Activated naive CD4-positive, alpha-beta T cell treated with anti-CD3 and anti-CD28 coated beads for 36 hours (primary cell): ENCODE measurements around the gene GLIPR2. TPM values are rescaled to one million over a fixed set of nuclear protein-coding genes. Genes with fewer than 3 reads are reported as not detected.

ENCODE experiments used
- CTCF ChIA-PET: fragments of 350-600 bp; sonication (Branson Sonifier 250); formaldehyde crosslinking; loops from one replicate; lab custom pipeline; 2021; ENCODE audit warnings: antibody characterized with exemption; lab: Charles Lee
- DNase-seq: peaks from one replicate; pipeline ENCODE4 v3.0.0-alpha.2; 2020
- H3K27ac Mint-ChIP-seq: one replicate; pipeline ENCODE4 v1.8.0; 2021; ENCODE audit warnings: mild to moderate bottlenecking, mixed read lengths
- H3K27me3 Mint-ChIP-seq: one replicate; pipeline ENCODE4 v1.8.0; 2021; ENCODE audit warnings: low read depth, mixed read lengths
- H3K36me3 Mint-ChIP-seq: one replicate; pipeline ENCODE4 v1.8.0; 2021; ENCODE audit warnings: low read depth, mixed read lengths
- H3K4me1 Mint-ChIP-seq: one replicate; pipeline ENCODE4 v1.8.0; 2021; ENCODE audit warnings: low read depth, mixed read lengths
- H3K4me3 Mint-ChIP-seq: one replicate; pipeline ENCODE4 v1.8.0; 2021; ENCODE audit warnings: mild to moderate bottlenecking, moderate library complexity, mixed read lengths
- H3K9me3 Mint-ChIP-seq: one replicate; pipeline ENCODE4 v1.8.0; 2021; ENCODE audit warnings: mixed read lengths
- intact Hi-C: fragments of 100-400 bp; cut with micrococcal nuclease; formaldehyde crosslinking; loops from one replicate; pipeline ENCODE4 v1.15.1; 2023
- total RNA-seq, 2 experiments: library from RNA; stranded (reverse); gene quantifications; one replicate each; pipeline ENCODE4 v1.2.3, GENCODE V29; 2021

Gene GLIPR2
- total RNA-seq, 2 experiments from 2014 or later: 8.0 to 9.7 TPM

DNA sequence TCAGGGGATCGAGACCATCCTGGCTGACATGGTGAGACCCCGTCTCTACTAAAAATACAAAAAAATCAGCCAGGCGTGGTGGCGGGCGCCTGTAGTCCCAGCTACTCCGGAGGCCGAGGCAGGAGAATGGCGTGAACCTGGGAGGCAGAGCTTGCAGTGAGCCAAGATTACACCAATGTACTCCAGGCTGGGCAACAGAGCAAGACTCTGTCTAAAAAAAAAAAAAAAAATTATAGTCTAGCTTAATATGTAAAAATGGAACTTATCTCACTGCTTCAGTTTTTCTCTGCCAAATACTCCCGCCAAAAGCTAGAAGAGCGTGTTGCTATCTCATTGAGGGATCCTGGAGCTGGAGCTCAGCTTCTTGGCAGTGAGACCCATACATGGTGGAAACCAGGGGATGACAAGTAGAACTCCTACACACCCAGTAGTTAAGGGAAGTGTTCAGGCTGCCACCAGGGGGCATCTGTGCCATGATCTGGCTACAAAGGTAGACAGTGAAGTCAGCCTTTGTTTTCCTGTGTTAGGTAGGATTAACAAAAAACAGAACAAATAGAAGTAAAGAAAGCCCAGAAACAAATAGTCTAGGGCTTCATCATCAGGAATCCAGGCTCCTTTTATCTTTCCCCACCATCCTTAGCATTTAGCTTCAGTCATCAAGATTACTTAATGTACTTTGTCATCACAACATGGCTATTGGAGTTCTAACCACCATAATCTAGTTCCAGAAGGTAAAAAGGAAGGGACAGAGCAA lies 33.6 kb upstream of the GLIPR2 start:
- Mint-ChIP-seq H3K9me3 (no peaks in the 10 kb centered on the region), H3K4me3 (no peak overlapping the region), H3K4me1 (peaks cover 6% of the 10 kb centered on the region), H3K27me3 (no peaks in the 10 kb centered on the region), H3K27ac (peak overlapping the region; percentile 34), H3K36me3 (no peaks in the 10 kb centered on the region)
- peak; percentile 95 for DNase-seq
- CTCF ChIA-PET: interaction anchor here (0.6 to 10.2 kb wide), 46 partner anchors 10 to 1910 kb away, joined by 3 to 283 read pairs (median 5); partner anchors contain the start of genes CCIN, CLTA and RECK
- intact Hi-C loops: loop anchor here (1.0 to 2.0 kb wide), 6 partner anchors 34 to 226 kb away; partner anchors contain the start of genes CLTA and GLIPR2

DNA sequence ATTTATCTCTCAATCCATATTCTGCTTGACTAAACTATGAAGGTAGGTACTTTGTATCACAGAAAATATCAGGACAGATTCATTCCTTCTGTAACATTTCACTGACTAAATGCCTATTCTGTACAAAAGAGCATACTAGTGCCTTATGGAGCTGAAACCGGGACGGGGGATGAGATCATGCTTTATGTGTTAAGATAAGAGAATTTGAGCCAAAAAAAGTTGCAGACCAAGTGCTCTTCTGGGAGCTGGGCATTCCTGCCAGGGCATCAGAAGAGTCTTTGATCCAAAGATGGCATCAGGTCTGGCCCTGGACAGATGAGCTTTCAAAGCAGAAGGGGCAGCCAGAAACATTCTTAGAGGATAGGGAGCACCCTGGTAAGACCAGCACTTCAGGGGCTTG lies 27.5 kb upstream of the GLIPR2 start:
- intact Hi-C loops: no loop called here
- no peak for DNase-seq
- Mint-ChIP-seq H3K27me3 (no peaks in the 10 kb centered on the region), H3K4me1 (peaks cover 10% of the 10 kb centered on the region), H3K4me3 (no peak overlapping the region), H3K9me3 (no peaks in the 10 kb centered on the region), H3K27ac (no peak overlapping the region), H3K36me3 (peaks cover 2% of the 10 kb centered on the region)
- CTCF ChIA-PET: interaction anchor here (0.7 to 3.8 kb wide), 5 partner anchors 9 to 72 kb away, joined by 3 to 28 read pairs (median 4); no protein-coding TSS in a partner anchor

DNA sequence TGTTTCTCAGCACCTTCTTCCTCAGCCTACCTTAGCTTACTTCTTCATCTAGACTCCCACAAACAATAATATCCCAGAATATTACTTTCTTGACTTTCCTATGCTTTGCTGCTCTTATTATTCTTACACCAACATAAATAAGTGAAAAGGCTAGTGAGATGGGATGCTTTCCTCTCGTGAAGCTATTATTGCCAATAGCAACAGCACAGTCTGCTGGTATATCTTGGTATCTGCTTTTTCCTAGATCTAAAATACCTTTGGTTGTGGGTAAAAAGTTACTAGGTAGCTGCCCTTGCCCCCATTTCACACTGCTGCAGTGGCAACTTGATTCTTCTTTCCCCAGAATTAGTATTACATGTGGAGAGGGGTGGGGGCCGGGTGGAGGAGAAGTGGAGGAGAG lies 26.1 kb upstream of the GLIPR2 start:
- H3K27ac Mint-ChIP-seq: no peak overlapping the region
- H3K4me1 Mint-ChIP-seq: peaks cover 10% of the 10 kb centered on the region
- H3K9me3 Mint-ChIP-seq: no peaks in the 10 kb centered on the region
- CTCF ChIA-PET: interaction anchor here (0.6 to 3.8 kb wide), 5 partner anchors 8 to 415 kb away, joined by 3 to 28 read pairs (median 4); no protein-coding TSS in a partner anchor
- peaks cover 2% of the 10 kb centered on the region for H3K36me3 Mint-ChIP-seq
- H3K27me3 Mint-ChIP-seq: no peaks in the 10 kb centered on the region
- H3K4me3 Mint-ChIP-seq: no peak overlapping the region
- intact Hi-C loops: no loop called here
- DNase-seq: no peak

DNA sequence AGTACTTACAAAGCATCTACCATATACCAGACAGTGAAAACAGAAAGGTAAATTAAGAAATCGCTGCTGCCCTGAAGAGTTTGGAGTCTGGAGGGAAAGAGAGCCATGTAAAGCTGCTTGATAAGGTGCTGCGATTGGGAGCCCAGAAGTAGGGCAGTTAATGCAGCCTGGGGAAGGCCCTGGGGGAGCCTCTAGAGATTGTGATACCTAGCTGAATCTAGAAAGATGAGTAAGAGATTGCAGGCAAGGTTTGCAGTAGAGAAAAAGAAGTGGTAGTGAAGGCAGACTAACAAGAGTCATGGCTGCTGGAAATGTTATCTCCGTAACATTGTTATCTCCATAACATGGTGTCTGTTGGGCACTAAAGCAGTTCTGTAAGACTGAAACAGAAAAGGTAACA lies 24.0 kb upstream of the GLIPR2 start:
- Mint-ChIP-seq H3K27me3 (no peaks in the 10 kb centered on the region), H3K36me3 (peaks cover 2% of the 10 kb centered on the region), H3K4me3 (no peak overlapping the region), H3K4me1 (peaks cover 10% of the 10 kb centered on the region), H3K9me3 (no peaks in the 10 kb centered on the region), H3K27ac (no peak overlapping the region)
- CTCF ChIA-PET: interaction anchor here (0.9 to 2.2 kb wide), 4 partner anchors 9 to 54 kb away, joined by 3 to 8 read pairs (median 6); no protein-coding TSS in a partner anchor
- intact Hi-C loops: no loop called here
- peak; percentile 18 for DNase-seq

DNA sequence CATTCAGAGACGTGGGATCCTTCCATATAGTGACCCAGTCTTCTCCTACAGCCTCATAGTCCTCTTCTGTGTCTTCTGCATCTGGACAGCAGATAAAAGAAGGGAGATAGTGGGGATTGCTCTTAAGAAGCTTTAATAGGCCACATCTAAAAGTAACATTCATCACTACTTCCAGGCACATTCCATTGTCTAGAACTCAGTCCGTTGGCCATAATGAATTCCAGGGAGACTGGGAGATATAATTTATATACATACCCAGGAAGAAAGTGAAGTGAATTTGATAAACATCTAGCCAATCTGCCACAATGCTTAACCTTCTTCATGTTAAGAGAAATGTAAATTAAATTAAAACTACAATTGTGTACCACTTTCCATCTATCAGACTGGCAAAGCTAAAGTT lies 22.5 kb upstream of the GLIPR2 start:
- H3K27me3 Mint-ChIP-seq: no peaks in the 10 kb centered on the region
- peaks cover 4% of the 10 kb centered on the region for H3K4me1 Mint-ChIP-seq
- no peaks in the 10 kb centered on the region for H3K9me3 Mint-ChIP-seq
- CTCF ChIA-PET: interaction anchor here (1.0 to 6.7 kb wide), 5 partner anchors 10 to 53 kb away, joined by 3 to 42 read pairs (median 3); no protein-coding TSS in a partner anchor
- peaks cover 2% of the 10 kb centered on the region for H3K36me3 Mint-ChIP-seq
- DNase-seq: no peak
- no peak overlapping the region for H3K4me3 Mint-ChIP-seq
- H3K27ac Mint-ChIP-seq: no peak overlapping the region
- intact Hi-C loops: no loop called here

DNA sequence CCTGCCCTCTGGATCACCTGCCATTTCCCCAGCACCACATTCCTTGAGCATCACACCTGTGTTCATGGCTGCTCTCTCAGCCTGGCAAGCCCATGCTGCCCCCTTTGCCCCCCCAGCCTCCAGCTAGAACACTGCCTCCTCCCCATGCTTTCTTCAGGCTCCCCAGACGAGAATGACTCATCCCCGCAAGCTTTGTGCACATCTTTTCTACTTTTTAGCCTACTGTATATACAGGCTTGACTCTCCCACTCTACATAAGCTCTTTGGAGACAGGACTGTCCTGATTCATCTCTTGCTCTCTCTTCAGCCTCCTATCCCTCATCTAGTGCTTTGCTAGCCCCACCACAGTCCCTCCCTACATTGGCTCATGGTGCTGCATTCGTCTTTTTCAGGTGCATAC lies 19.9 kb upstream of the GLIPR2 start:
- CTCF ChIA-PET: interaction anchor here (0.6 to 6.7 kb wide), 3 partner anchors 13 to 120 kb away, joined by 3 to 42 read pairs (median 3); no protein-coding TSS in a partner anchor
- peaks cover 4% of the 10 kb centered on the region for H3K4me1 Mint-ChIP-seq
- no peaks in the 10 kb centered on the region for H3K27me3 Mint-ChIP-seq
- H3K27ac Mint-ChIP-seq: no peak overlapping the region
- H3K9me3 Mint-ChIP-seq: no peaks in the 10 kb centered on the region
- H3K4me3 Mint-ChIP-seq: no peak overlapping the region
- H3K36me3 Mint-ChIP-seq: peaks cover 2% of the 10 kb centered on the region
- intact Hi-C loops: no loop called here
- no peak for DNase-seq

DNA sequence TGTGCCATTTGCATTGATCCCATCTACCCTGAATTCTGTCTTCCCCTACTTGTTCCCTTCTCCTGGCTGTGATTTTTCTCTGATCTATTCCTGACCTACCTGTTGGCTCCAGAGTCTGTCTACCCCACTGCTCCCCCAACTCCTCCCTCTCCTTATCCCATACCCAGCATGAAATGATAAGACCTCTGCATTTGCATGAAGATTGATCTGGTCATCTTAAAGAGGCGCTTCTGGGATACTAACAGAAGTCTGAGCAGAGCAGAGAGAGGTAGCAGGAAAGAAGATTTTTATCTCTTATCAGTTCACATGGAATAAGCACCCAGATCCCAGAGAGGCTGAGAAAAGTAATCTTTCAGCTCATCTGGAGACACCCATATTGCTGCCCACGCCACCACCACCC lies 18.3 kb upstream of the GLIPR2 start:
- intact Hi-C loops: no loop called here
- Mint-ChIP-seq H3K9me3 (no peaks in the 10 kb centered on the region), H3K4me3 (no peak overlapping the region), H3K36me3 (peaks cover 6% of the 10 kb centered on the region), H3K4me1 (no peaks in the 10 kb centered on the region), H3K27ac (no peak overlapping the region), H3K27me3 (no peaks in the 10 kb centered on the region)
- CTCF ChIA-PET: interaction anchor here (0.6 to 6.7 kb wide), 4 partner anchors 9 to 41 kb away, joined by 3 to 42 read pairs (median 4); no protein-coding TSS in a partner anchor
- no peak for DNase-seq

DNA sequence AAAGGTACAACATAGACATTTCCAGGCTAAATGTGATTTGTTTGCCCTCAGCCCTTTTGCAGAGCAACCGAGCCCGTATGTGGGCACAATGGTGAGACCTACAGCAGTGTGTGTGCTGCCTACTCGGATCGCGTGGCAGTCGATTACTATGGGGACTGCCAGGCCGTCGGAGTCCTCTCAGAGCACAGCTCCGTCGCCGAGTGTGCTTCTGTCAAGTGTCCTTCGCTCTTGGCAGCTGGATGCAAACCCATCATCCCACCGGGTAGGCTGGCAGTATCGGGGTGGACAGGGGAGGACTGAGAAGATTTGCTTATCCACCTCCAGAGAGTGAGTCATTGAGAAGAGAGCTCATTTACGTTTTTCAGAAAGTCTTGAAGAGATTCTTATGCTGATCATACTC lies 17.8 kb upstream of the GLIPR2 start:
- Mint-ChIP-seq H3K9me3 (no peaks in the 10 kb centered on the region), H3K36me3 (peaks cover 6% of the 10 kb centered on the region), H3K27me3 (no peaks in the 10 kb centered on the region), H3K4me3 (no peak overlapping the region), H3K4me1 (no peaks in the 10 kb centered on the region), H3K27ac (no peak overlapping the region)
- DNase-seq: no peak
- intact Hi-C loops: no loop called here
- CTCF ChIA-PET: interaction anchor here (0.5 to 6.7 kb wide), 3 partner anchors 9 to 53 kb away, joined by 4 to 42 read pairs (median 6); no protein-coding TSS in a partner anchor

DNA sequence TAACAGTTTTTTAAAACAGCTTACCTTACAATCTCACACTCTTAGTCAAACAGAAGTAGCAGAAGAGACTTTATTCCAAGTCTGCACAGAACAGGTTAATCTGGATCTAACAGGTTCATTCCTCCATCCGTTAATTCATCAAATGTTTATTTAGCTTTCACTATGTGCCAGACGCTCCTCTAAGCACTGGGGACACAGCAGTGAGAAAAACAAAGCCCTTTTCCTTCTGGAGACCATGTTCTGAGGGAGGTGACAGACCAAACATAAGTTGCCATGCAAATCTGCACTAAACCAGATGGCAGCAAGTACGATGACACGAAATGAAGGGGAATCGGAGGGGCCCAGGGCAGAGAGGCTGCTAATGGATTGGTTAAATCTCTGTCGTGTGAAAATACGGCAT lies 17.1 kb upstream of the GLIPR2 start:
- Mint-ChIP-seq H3K27ac (no peak overlapping the region), H3K4me1 (no peaks in the 10 kb centered on the region), H3K9me3 (no peaks in the 10 kb centered on the region), H3K36me3 (peaks cover 6% of the 10 kb centered on the region), H3K4me3 (no peak overlapping the region), H3K27me3 (no peaks in the 10 kb centered on the region)
- no peak for DNase-seq
- CTCF ChIA-PET: interaction anchor here (0.5 to 6.7 kb wide), 3 partner anchors 10 to 53 kb away, joined by 4 to 42 read pairs (median 6); no protein-coding TSS in a partner anchor
- intact Hi-C loops: no loop called here

DNA sequence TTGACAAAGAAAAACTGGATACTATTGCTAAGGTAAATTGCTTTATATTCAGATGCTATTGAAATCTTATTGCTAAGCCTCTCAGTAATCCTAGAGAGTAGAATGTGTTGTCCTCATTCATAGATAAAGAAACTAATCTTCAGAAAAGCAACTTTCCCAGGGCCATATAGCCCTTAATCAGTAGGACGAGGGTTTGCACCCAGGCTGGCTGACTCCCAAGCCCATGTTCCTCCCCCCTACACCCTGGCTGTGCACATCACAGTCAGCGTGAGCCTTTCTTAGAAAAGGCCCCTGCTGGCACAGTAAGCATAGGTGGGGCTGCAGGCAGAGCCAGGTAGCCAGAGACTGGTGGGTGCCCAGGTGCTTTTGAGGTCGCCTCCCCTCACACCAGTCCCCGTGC lies 15.8 kb upstream of the GLIPR2 start:
- intact Hi-C loops: no loop called here
- H3K4me3 Mint-ChIP-seq: no peak overlapping the region
- H3K4me1 Mint-ChIP-seq: peaks cover 5% of the 10 kb centered on the region
- no peak for DNase-seq
- no peaks in the 10 kb centered on the region for H3K27me3 Mint-ChIP-seq
- no peaks in the 10 kb centered on the region for H3K9me3 Mint-ChIP-seq
- H3K27ac Mint-ChIP-seq: no peak overlapping the region
- CTCF ChIA-PET: interaction anchor here (6.7 kb wide), 1 partner anchor 17 kb away, joined by 42 read pairs; no protein-coding TSS in a partner anchor
- peaks cover 6% of the 10 kb centered on the region for H3K36me3 Mint-ChIP-seq

DNA sequence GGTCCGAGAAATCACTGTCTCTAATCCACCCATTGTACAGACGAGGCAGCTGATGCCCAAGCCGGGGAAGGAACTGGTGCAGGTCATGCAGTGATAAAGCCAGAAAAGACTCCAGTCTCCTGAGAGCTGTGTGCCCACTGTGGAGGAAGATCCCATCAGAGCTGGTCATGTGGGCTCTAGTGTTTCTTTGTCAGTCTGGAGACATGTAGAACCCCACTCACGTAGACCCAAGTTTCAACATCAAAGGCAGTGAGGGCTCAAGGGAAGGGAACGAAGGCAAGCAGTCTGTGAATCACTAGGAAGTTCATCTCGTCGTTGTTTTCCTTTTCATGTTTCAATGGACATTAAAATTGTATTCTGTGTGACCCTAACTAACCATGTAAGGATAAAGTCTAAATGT lies 14.6 kb upstream of the GLIPR2 start:
- Mint-ChIP-seq H3K9me3 (no peaks in the 10 kb centered on the region), H3K36me3 (peaks cover 6% of the 10 kb centered on the region), H3K27me3 (no peaks in the 10 kb centered on the region), H3K4me1 (peaks cover 5% of the 10 kb centered on the region), H3K27ac (no peak overlapping the region), H3K4me3 (no peak overlapping the region)
- CTCF ChIA-PET: no interaction called here
- intact Hi-C loops: no loop called here
- no peak for DNase-seq

DNA sequence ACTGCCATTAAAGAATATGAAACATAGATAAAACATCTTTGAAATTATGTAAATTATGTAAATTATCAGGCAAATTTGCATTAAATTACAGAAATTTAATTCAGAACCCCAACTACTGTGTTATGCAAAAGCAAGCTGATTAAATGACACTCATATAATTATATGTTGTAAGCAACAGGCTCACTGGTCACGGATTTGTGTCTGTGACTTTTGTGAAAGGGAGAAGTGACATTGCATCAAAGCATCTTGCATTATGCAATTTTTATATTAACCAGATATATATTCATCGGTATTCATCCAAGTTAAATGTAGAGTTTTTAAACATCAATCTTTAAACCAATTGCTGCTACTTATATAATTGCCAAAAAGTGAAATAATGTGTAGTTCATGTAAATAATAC lies 13.0 kb upstream of the GLIPR2 start:
- CTCF ChIA-PET: interaction anchor here (1.0 to 1.6 kb wide), 3 partner anchors 9 to 43 kb away, joined by 3 to 9 read pairs (median 3); partner anchors contain the start of gene GLIPR2
- Mint-ChIP-seq H3K4me3 (no peak overlapping the region), H3K4me1 (peaks cover 15% of the 10 kb centered on the region), H3K9me3 (no peaks in the 10 kb centered on the region), H3K36me3 (peaks cover 6% of the 10 kb centered on the region), H3K27me3 (no peaks in the 10 kb centered on the region), H3K27ac (no peak overlapping the region)
- no peak for DNase-seq
- intact Hi-C loops: no loop called here
